SJCRH30 (cell line): ENCODE data around the gene KTN1. TPM values are rescaled to one million over a fixed set of nuclear protein-coding genes. Genes with fewer than 3 reads are reported as not detected.

Experiments used
- DNase-seq, 2 experiments: peaks; one replicate each; pipeline ENCODE4 v3.0.0-alpha.2; 2015 to 2020
- H3K27ac ChIP-seq: fragments of 250-450 bp; sonication (Bioruptor Pico); 2 replicates; pipeline ENCODE4 v1.5.1; 2020; ENCODE audit warnings: mild to moderate bottlenecking, moderate library complexity
- H3K27me3 ChIP-seq: fragments of 250-450 bp; sonication (Bioruptor Pico); 2 replicates; pipeline ENCODE4 v1.5.1; 2020; ENCODE audit warnings: mild to moderate bottlenecking, moderate library complexity
- H3K36me3 ChIP-seq: fragments of 250-450 bp; sonication (Bioruptor Pico); 2 replicates; pipeline ENCODE4 v1.5.1; 2020; ENCODE audit warnings: mild to moderate bottlenecking, moderate library complexity
- H3K4me1 ChIP-seq: fragments of 250-450 bp; sonication (Bioruptor Pico); 2 replicates; pipeline ENCODE4 v1.5.1; 2020; ENCODE audit warnings: mild to moderate bottlenecking, moderate library complexity
- H3K4me3 ChIP-seq: fragments of 250-450 bp; sonication (Bioruptor Pico); 2 replicates; pipeline ENCODE4 v1.5.1; 2020; ENCODE audit warnings: mild to moderate bottlenecking, moderate library complexity
- H3K9me3 ChIP-seq: fragments of 250-450 bp; sonication (Bioruptor Pico); replicated peaks from 2 replicates; pipeline ENCODE4 v1.5.1; 2020; ENCODE audit warnings: mild to moderate bottlenecking, moderate library complexity
- total RNA-seq: library from RNA; depleted of rRNA; stranded (reverse); fragments of >200 nt; shearing (Covaris generic); gene quantifications from 2 replicates; pipeline ENCODE4 v1.2.3, GENCODE V29; 2014

Gene KTN1
- total RNA-seq, 1 experiment from 2014 or later = 178 TPM

- Histone ChIP-seq H3K27ac (no peak overlapping the region), H3K36me3 (peaks cover 31% of the 10 kb centered on the region), H3K9me3 (no peaks in the 10 kb centered on the region), H3K4me3 (no peak overlapping the region), H3K4me1 (peaks cover 25% of the 10 kb centered on the region), H3K27me3 (no peaks in the 10 kb centered on the region)
- DNase-seq = no peak
Measured at GRCh38 chr14:55610713-55611370, 30.8 kb downstream of the KTN1 start.

- H3K4me3 ChIP-seq = no peak overlapping the region
- no peaks in the 10 kb centered on the region for H3K9me3 ChIP-seq
- peaks cover 15% of the 10 kb centered on the region for H3K4me1 ChIP-seq
- DNase-seq = no peak
- H3K27ac ChIP-seq = no peak overlapping the region
- H3K27me3 ChIP-seq = no peaks in the 10 kb centered on the region
- H3K36me3 ChIP-seq = peaks cover 41% of the 10 kb centered on the region
Measured at GRCh38 chr14:55611859-55612258, 31.9 kb downstream of the KTN1 start.

- Histone ChIP-seq H3K27ac (no peak overlapping the region), H3K9me3 (no peaks in the 10 kb centered on the region), H3K4me3 (no peak overlapping the region), H3K36me3 (peaks cover 66% of the 10 kb centered on the region), H3K4me1 (peaks cover 9% of the 10 kb centered on the region), H3K27me3 (no peaks in the 10 kb centered on the region)
- DNase-seq = no peak
Measured at GRCh38 chr14:55614304-55614703, 34.3 kb downstream of the KTN1 start.

GRCh38 chr14:55620277-55620676, 40.3 kb downstream of the KTN1 start:
- peaks cover 79% of the 10 kb centered on the region for H3K36me3 ChIP-seq
- no peak overlapping the region for H3K27ac ChIP-seq
- H3K4me1 ChIP-seq = no peaks in the 10 kb centered on the region
- H3K4me3 ChIP-seq = no peak overlapping the region
- no peaks in the 10 kb centered on the region for H3K27me3 ChIP-seq
- no peak for DNase-seq
- no peaks in the 10 kb centered on the region for H3K9me3 ChIP-seq

GRCh38 chr14:55620981-55621380, 41.0 kb downstream of the KTN1 start:
- Histone ChIP-seq H3K9me3 (no peaks in the 10 kb centered on the region), H3K4me1 (no peaks in the 10 kb centered on the region), H3K27me3 (no peaks in the 10 kb centered on the region), H3K27ac (no peak overlapping the region), H3K4me3 (no peak overlapping the region), H3K36me3 (peaks cover 74% of the 10 kb centered on the region)
- no peak for DNase-seq

- Histone ChIP-seq H3K4me3 (no peak overlapping the region), H3K36me3 (peaks cover 70% of the 10 kb centered on the region), H3K27me3 (no peaks in the 10 kb centered on the region)
Measured at GRCh38 chr14:55621391-55621790, 41.4 kb downstream of the KTN1 start.

GRCh38 chr14:55624913-55625312, 44.9 kb downstream of the KTN1 start:
- Histone ChIP-seq H3K4me3 (no peak overlapping the region), H3K27ac (no peak overlapping the region), H3K9me3 (no peaks in the 10 kb centered on the region), H3K36me3 (peaks cover 62% of the 10 kb centered on the region), H3K4me1 (no peaks in the 10 kb centered on the region), H3K27me3 (no peaks in the 10 kb centered on the region)
- DNase-seq = no peak

More at GRCh38 chr14:55621391-55621790, 41.4 kb downstream of the KTN1 start:
- no peak for DNase-seq
- no peak overlapping the region for H3K27ac ChIP-seq
- H3K4me1 ChIP-seq = no peaks in the 10 kb centered on the region
- H3K9me3 ChIP-seq = no peaks in the 10 kb centered on the region

GRCh38 chr14:55625481-55625880, 45.5 kb downstream of the KTN1 start:
- Histone ChIP-seq H3K9me3 (no peaks in the 10 kb centered on the region), H3K27ac (no peak overlapping the region), H3K36me3 (peaks cover 62% of the 10 kb centered on the region), H3K4me1 (no peaks in the 10 kb centered on the region), H3K4me3 (no peak overlapping the region), H3K27me3 (no peaks in the 10 kb centered on the region)
- DNase-seq = no peak

GRCh38 chr14:55626131-55626530, 46.1 kb downstream of the KTN1 start:
- Histone ChIP-seq H3K4me3 (no peak overlapping the region), H3K27me3 (no peaks in the 10 kb centered on the region), H3K27ac (no peak overlapping the region), H3K36me3 (peaks cover 55% of the 10 kb centered on the region), H3K4me1 (no peaks in the 10 kb centered on the region), H3K9me3 (no peaks in the 10 kb centered on the region)
- no peak for DNase-seq

- DNase-seq = no peak
- Histone ChIP-seq H3K27me3 (no peaks in the 10 kb centered on the region), H3K4me3 (no peak overlapping the region), H3K36me3 (peaks cover 49% of the 10 kb centered on the region), H3K27ac (no peak overlapping the region), H3K4me1 (no peaks in the 10 kb centered on the region), H3K9me3 (no peaks in the 10 kb centered on the region)
Measured at GRCh38 chr14:55628426-55628825, 48.4 kb downstream of the KTN1 start.

GRCh38 chr14:55638665-55639064, 58.7 kb downstream of the KTN1 start:
- no peaks in the 10 kb centered on the region for H3K9me3 ChIP-seq
- H3K27ac ChIP-seq = no peak overlapping the region
- H3K4me1 ChIP-seq = no peaks in the 10 kb centered on the region
- H3K4me3 ChIP-seq = no peak overlapping the region
- peaks cover 80% of the 10 kb centered on the region for H3K36me3 ChIP-seq
- DNase-seq = no peak
- H3K27me3 ChIP-seq = no peaks in the 10 kb centered on the region

GRCh38 chr14:55641290-55641689, 61.3 kb downstream of the KTN1 start:
- Histone ChIP-seq H3K27ac (no peak overlapping the region), H3K4me3 (no peak overlapping the region), H3K36me3 (peaks cover 76% of the 10 kb centered on the region), H3K27me3 (no peaks in the 10 kb centered on the region), H3K9me3 (no peaks in the 10 kb centered on the region), H3K4me1 (no peaks in the 10 kb centered on the region)
- DNase-seq = no peak

- no peaks in the 10 kb centered on the region for H3K27me3 ChIP-seq
- no peaks in the 10 kb centered on the region for H3K9me3 ChIP-seq
- H3K36me3 ChIP-seq = peaks cover 75% of the 10 kb centered on the region
- H3K4me3 ChIP-seq = no peak overlapping the region
- no peak for DNase-seq
- H3K27ac ChIP-seq = no peak overlapping the region
- H3K4me1 ChIP-seq = no peaks in the 10 kb centered on the region
Measured at GRCh38 chr14:55641954-55642353, 61.9 kb downstream of the KTN1 start.

GRCh38 chr14:55645145-55645544, 65.1 kb downstream of the KTN1 start:
- Histone ChIP-seq H3K27ac (no peak overlapping the region), H3K36me3 (peaks cover 66% of the 10 kb centered on the region), H3K4me1 (no peaks in the 10 kb centered on the region), H3K4me3 (no peak overlapping the region), H3K27me3 (no peaks in the 10 kb centered on the region), H3K9me3 (no peaks in the 10 kb centered on the region)
- DNase-seq = no peak

- Histone ChIP-seq H3K27me3 (no peaks in the 10 kb centered on the region), H3K27ac (no peak overlapping the region), H3K9me3 (no peaks in the 10 kb centered on the region), H3K4me1 (no peaks in the 10 kb centered on the region), H3K36me3 (peaks cover 64% of the 10 kb centered on the region), H3K4me3 (no peak overlapping the region)
- DNase-seq = no peak
Measured at GRCh38 chr14:55645845-55646832, 66.1 kb downstream of the KTN1 start.
